Mucosa of stomach (tissue), 1 donor: ENCODE results near the gene BMPR1A.
"Not testable (repeated sequence)": the region's sequence is repeated elsewhere in the genome, so short reads cannot be mapped to it uniquely, and the experiment has no call there.

Experiments used
- H3K27me3 ChIP-seq: one replicate; pipeline ENCODE4 v1.7.0; 2013; ENCODE audit warnings: mild to moderate bottlenecking, low read length; ENCODE audit not compliant: control insufficient read depth, insufficient read depth
- H3K36me3 ChIP-seq: one replicate; pipeline ENCODE4 v1.7.0; 2013; ENCODE audit warnings: low read length; ENCODE audit not compliant: control insufficient read depth, insufficient read depth
- H3K4me1 ChIP-seq: one replicate; pipeline ENCODE4 v1.7.0; 2013; ENCODE audit warnings: mild to moderate bottlenecking, low read length; ENCODE audit not compliant: control insufficient read depth, insufficient read depth
- H3K4me3 ChIP-seq: one replicate; pipeline ENCODE4 v1.7.0; 2013; ENCODE audit warnings: low read length
- H3K9ac ChIP-seq: one replicate; pipeline ENCODE4 v1.7.0; 2013; ENCODE audit warnings: mild to moderate bottlenecking, low read length, moderate library complexity
- H3K9me3 ChIP-seq: one replicate; pipeline ENCODE4 v1.7.0; 2013; ENCODE audit warnings: mild to moderate bottlenecking, low read length, moderate library complexity; ENCODE audit not compliant: control insufficient read depth
- donor health status: Pancreatic carcinoma.

BMPR1A gene

DNA sequence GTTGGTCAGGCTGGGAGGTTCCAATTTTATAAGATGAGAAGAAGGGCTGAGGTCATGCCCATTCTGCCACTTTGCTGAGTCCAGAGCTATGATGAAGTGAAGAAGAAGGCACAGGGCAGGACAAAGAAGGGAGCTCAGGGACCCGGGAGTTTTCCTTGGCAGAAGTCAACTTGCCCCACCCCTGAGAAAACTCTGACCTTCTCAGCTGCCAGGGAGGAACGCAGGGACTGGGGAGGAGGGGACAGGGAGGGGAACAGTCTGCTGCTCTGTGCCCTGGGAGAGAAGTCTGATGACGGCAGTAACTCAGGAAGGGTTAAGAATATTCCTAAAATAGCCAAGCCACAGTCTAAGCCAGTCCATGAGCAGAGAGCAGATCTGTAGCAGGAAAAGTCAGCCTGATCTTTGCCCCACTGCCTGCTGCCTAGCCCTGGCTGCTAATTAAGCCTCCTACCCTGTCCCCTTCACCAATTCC is 223.6 kb downstream of the BMPR1A start:
- Histone ChIP-seq H3K27me3 (no peaks in the 10 kb centered on the region), H3K9me3 (no peaks in the 10 kb centered on the region), H3K4me3 (no peak overlapping the region), H3K4me1 (peaks cover 12% of the 10 kb centered on the region), H3K36me3 (no peaks in the 10 kb centered on the region), H3K9ac (no peak overlapping the region)

DNA sequence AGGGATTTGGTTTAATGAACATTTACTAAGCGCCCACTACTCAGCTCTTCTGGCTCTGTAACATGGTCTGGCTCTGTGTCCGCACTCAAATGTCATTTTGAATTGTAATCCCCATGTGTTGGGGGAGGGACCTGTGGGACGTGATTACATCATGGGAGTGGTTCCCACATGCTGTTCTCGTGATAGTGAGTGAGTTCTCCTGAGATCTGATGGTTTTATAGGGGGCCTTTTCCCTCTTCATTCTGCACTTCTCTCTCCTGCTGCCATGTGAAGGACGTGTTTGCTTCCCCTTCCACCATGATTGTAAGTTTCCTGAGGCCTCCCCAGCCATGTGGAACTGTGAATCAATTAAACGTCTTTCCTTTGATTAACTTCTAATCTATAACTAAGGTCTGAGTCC is 224.6 kb downstream of the BMPR1A start:
- not testable (repeated sequence) for H3K9ac ChIP-seq, H3K9me3 ChIP-seq, H3K36me3 ChIP-seq, H3K4me3 ChIP-seq, H3K27me3 ChIP-seq
- peaks cover 12% of the 10 kb centered on the region for H3K4me1 ChIP-seq

DNA sequence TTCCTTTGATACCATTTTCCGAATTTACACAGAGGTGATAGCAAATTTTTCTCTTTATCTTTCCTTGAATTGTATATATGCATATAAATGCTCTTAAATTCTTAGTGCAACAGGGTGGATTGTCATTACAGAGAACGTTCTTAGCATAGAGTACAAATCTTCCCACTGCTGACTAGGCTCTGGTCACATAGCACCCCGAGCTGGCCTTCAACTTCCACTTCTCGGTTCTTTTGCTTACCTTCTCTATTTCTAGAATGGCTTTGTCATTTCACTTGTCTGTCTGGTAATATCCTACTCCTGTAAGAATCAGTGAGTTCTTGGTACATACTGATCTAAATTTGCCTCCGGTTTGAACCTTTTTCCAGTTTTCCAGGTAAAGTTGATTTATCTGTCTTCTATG is 225.3 kb downstream of the BMPR1A start:
- no peaks in the 10 kb centered on the region for H3K27me3 ChIP-seq
- no peaks in the 10 kb centered on the region for H3K36me3 ChIP-seq
- no peak overlapping the region for H3K9ac ChIP-seq
- no peaks in the 10 kb centered on the region for H3K9me3 ChIP-seq
- H3K4me3 ChIP-seq, result no peak overlapping the region
- peaks cover 12% of the 10 kb centered on the region for H3K4me1 ChIP-seq
